T-helper 2 cell treated with Interferon-gamma antibody and Interleukin-4, amounts not matched to agents 5 μg/mL and 100 μg/mL, for 36 hours (primary cell): Measurements from ENCODE around the gene FDPS.

Source experiments
- DNase-seq: peaks from one replicate; pipeline ENCODE4 v3.0.0; 2021; ENCODE audit warnings: low spot score
- H3K27ac Mint-ChIP-seq: one replicate; pipeline ENCODE4 v1.8.0; 2021; ENCODE audit warnings: mild to moderate bottlenecking, mixed read lengths
- H3K27me3 Mint-ChIP-seq: one replicate; pipeline ENCODE4 v1.8.0; 2021; ENCODE audit warnings: low read depth, mixed read lengths
- H3K36me3 Mint-ChIP-seq: one replicate; pipeline ENCODE4 v1.8.0; 2021; ENCODE audit warnings: low read depth, mixed read lengths
- H3K4me1 Mint-ChIP-seq: one replicate; pipeline ENCODE4 v1.8.0; 2021; ENCODE audit warnings: low read depth, mixed read lengths
- H3K4me3 Mint-ChIP-seq: one replicate; pipeline ENCODE4 v1.8.0; 2022; ENCODE audit warnings: mild to moderate bottlenecking, moderate library complexity, mixed read lengths
- H3K9me3 Mint-ChIP-seq: one replicate; pipeline ENCODE4 v1.8.0; 2021; ENCODE audit warnings: mixed read lengths

Gene FDPS

DNA sequence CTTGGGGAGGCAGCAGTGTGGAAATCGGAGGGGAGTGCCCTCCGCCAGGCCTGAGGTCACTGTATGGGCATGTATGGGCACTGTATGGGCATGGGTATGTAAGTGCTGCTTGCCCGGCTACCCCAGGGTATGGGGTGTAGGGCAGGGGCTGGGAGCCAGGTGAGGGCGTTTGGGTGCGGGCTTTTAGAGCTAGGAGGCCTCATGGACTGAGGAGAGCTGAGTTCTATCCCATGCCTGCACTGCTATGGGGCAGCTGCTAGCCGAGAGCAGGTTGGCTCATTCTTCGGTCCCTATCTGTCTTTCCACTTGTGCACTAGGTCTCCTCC lies 12.8 kb upstream of the FDPS start:
- peaks cover 44% of the 10 kb centered on the region for H3K27me3 Mint-ChIP-seq
- H3K4me3 Mint-ChIP-seq = no peak overlapping the region
- no peaks in the 10 kb centered on the region for H3K9me3 Mint-ChIP-seq
- H3K36me3 Mint-ChIP-seq = no peaks in the 10 kb centered on the region
- no peak for DNase-seq
- no peak overlapping the region for H3K27ac Mint-ChIP-seq
- peaks cover 11% of the 10 kb centered on the region for H3K4me1 Mint-ChIP-seq

DNA sequence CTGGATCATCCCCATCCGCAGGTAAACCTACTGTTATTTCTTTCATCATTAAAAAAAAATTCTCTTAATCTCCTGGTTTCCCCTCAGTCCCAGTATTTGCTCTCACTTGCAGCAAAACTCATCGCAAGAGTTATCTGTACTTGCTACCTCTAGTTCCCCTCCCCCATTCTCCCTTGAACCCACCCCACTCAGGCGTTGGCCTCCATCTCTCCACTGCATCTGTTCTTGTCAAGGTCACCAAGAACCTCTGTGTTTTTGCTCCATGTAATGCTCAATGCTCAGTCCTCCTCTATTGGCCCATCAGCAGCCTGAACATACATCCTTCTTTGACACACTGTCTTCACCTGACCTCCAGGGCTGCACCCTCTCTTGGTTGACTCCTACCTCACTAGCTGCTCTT lies 12.0 kb upstream of the FDPS start:
- H3K4me3 Mint-ChIP-seq = no peak overlapping the region
- DNase-seq = no peak
- no peaks in the 10 kb centered on the region for H3K36me3 Mint-ChIP-seq
- no peaks in the 10 kb centered on the region for H3K9me3 Mint-ChIP-seq
- H3K27ac Mint-ChIP-seq = no peak overlapping the region
- peaks cover 11% of the 10 kb centered on the region for H3K4me1 Mint-ChIP-seq
- peaks cover 44% of the 10 kb centered on the region for H3K27me3 Mint-ChIP-seq

DNA sequence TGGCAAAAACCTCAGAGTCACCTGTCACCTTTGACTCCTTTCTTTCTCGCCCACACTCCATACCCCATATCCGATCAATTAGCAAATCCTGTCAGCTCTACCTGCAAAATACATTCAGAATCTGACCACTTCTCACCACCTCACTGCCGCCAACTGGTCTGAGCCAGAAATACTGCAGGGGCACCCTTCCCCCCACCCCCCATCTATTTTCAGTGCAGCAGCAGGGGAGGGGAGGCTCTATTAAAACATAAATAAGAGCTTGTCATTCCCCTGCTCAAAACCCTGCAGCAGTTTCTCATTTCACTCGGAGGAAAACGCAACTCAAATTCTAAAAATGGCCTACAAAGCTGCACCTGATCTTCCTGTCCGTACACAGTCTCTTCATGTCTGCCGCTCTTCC lies 11.3 kb upstream of the FDPS start:
- no peak overlapping the region for H3K4me3 Mint-ChIP-seq
- no peak for DNase-seq
- H3K9me3 Mint-ChIP-seq = no peaks in the 10 kb centered on the region
- peaks cover 11% of the 10 kb centered on the region for H3K4me1 Mint-ChIP-seq
- peaks cover 41% of the 10 kb centered on the region for H3K27me3 Mint-ChIP-seq
- H3K27ac Mint-ChIP-seq = no peak overlapping the region
- H3K36me3 Mint-ChIP-seq = no peaks in the 10 kb centered on the region

DNA sequence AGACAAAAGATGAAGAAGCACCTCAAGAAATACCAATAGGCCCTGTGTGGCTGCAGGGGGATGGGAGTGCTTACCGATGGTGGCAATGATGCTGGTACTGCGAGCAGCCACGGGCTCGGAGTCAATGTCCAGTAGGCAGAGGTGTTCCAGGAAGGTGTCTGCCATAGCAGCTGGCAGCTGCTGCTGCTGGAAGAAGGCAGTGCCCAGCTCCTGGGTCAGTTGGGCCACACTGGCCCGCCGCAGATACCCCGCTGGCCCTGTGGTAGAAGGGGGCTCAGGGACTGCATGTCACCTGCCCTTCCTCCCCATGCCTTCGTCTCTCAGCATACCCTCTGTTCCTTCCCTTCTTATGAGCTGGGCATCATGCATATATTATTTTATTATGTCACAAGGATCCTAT lies 8.6 kb upstream of the FDPS start:
- no peak for DNase-seq
- H3K36me3 Mint-ChIP-seq = no peaks in the 10 kb centered on the region
- no peaks in the 10 kb centered on the region for H3K9me3 Mint-ChIP-seq
- H3K27ac Mint-ChIP-seq = no peak overlapping the region
- H3K4me1 Mint-ChIP-seq = peaks cover 7% of the 10 kb centered on the region
- H3K4me3 Mint-ChIP-seq = no peak overlapping the region
- H3K27me3 Mint-ChIP-seq = peaks cover 25% of the 10 kb centered on the region

DNA sequence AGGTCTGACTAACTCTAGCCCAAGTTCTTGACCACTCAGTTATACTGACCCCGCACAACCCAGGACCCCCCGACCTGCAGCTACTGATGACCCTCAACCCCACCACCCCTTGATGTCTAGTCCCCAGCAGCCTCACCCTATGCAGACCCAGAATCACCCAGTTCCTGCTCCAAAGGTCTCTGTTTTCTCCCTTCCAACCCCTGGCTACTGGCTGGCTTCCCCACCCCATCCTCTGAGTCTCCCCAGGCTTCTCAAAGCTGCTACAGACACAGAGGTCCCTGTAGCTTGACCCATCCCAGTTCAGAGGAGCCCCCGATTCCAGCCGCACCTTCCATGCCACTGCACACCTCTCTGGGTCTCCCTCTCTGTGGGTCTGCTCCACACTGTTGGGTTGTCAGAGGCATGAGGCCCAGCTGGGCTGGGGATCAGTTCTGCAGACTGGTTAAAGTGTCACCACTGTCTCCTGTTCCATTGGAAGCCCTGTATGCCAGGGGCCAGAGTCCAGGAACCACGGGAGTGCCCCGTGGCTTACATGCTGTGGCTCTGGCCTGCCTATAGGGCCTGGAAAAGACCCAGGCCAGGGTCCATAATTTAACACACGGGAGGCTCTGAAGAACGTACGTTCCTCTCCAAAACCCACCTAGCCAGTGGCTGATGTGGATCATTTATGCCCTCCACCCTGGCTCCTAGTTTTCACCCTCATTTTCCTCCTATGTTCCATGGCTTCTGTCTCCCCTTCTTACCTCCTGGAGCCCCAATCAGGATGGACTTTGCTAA lies 7.9 kb upstream of the FDPS start:
- Mint-ChIP-seq H3K9me3 (no peaks in the 10 kb centered on the region), H3K36me3 (no peaks in the 10 kb centered on the region), H3K4me1 (peaks cover 5% of the 10 kb centered on the region), H3K27ac (no peak overlapping the region), H3K4me3 (no peak overlapping the region), H3K27me3 (peaks cover 21% of the 10 kb centered on the region)
- DNase-seq = no peak

DNA sequence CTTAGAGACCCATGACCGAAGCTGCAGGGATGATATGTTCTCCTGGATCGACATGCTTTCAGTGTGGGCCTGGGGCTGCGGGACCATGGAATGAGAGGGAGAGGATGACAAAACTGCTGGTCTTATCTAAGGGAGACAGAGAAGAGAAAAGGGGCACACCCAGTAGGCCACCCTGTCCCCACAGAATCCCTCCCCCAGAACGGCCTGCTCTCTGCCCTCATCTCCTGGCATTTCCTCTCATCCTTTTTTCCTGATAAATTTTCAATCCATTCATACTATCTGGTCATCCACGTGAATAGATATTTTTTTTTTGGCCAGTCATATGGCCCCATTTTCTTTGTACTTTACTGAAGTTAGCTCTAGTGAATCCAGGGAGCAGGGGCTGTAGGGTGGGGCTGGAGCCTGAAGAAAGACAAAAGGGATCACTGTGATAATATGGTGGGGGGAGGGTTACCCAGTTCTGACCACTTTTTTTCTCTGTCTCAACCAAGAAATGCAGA lies 7.3 kb upstream of the FDPS start, which contains the start of gene PKLR:
TSS of gene PKLR (minus strand) at position 97 of the 500 bp plus-strand sequence. CDS start at position 54, 43 bp downstream.
- Mint-ChIP-seq H3K27ac (no peak within 1 kb of the TSS), H3K4me3 (no peak within 1 kb of the TSS)

DNA sequence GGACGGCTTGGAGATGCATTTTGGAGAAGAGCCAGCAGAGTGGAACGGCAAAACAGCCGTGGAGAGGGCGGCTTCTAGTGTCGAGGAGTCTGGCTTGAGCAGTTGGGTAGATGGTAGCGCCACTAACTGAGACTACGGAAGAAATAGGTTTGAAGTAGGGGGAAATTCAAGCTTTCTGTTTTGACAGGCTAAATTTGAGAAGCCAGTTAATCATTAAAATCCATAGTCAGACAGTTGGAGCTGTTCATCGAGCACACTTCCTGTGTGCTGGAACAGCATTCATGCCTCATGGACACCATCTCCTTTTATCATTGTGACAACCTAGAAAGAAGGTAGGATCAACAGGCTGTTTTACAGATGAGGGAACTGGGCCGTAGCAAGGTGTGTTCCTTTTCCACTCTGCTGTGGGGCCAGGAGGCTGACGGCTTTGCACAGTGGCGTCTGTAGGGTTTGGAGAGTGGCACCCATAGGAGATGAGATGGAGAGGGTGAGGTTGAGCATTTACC lies 4.1 kb upstream of the FDPS start:
- Mint-ChIP-seq H3K4me3 (no peak overlapping the region), H3K4me1 (no peaks in the 10 kb centered on the region), H3K27ac (peak overlapping the region; percentile 22)

More for the DNA sequence above, 7.3 kb upstream of the FDPS start, which contains the start of gene PKLR:
- Mint-ChIP-seq H3K4me1 (peaks cover 5% of the 10 kb centered on the region), H3K36me3 (no peaks in the 10 kb centered on the region), H3K27me3 (peaks cover 15% of the 10 kb centered on the region), H3K9me3 (no peaks in the 10 kb centered on the region)
- DNase-seq = no peak

DNA sequence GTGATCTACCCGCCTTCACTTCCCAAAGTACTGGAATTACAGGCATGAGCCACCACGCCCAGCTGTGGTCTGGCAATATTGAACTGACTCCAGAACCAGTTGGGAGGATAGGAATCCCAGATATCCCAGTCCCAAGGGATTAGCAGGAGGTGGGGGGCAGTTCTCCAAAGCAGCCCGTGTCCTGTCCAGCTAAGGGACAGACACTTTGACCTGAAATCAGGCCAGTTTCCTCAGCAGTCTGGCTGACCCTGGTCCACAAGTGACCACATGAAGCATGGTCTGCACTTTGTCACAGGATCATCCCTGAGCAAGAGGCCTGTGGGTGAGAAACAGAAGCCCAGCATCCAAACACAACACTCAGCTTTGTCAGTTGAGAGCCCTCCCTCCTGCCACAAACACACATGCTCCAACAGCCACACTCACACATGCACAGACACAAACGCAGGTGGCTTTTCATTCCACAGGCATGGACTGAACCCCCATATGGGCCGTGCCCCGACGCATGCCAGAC lies 2.7 kb upstream of the FDPS start:
- H3K27me3 Mint-ChIP-seq = no peaks in the 10 kb centered on the region
- no peak for DNase-seq
- peaks cover 18% of the 10 kb centered on the region for H3K36me3 Mint-ChIP-seq
- no peaks in the 10 kb centered on the region for H3K9me3 Mint-ChIP-seq
- H3K27ac Mint-ChIP-seq = no peak overlapping the region
- no peak overlapping the region for H3K4me3 Mint-ChIP-seq
- H3K4me1 Mint-ChIP-seq = peaks cover 11% of the 10 kb centered on the region

More for the DNA sequence above, 4.1 kb upstream of the FDPS start:
- no peaks in the 10 kb centered on the region for H3K9me3 Mint-ChIP-seq
- DNase-seq = no peak
- no peaks in the 10 kb centered on the region for H3K27me3 Mint-ChIP-seq
- peaks cover 6% of the 10 kb centered on the region for H3K36me3 Mint-ChIP-seq

DNA sequence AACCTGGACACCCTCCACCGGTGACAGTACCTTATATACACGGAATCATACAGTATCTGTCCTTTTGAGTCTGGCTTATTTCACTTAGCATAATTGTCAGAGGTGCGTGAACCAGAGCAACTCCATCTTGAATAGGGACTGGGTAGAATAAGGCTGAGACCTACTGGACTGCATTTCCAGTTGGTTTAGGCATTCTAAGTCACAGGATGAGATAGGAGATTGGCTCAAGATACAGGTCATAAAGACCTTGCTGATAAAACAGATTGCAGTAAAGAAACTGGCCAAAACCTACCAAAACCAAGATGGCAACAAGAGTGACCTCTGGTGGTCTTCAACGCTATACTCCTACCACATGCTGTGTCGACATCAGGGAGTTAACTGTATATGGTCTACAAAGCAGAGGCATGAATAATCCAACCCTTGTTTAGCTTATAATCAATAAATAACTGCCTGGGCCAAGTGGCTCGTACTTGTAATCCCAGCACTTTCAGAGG lies 1.4 kb upstream of the FDPS start:
- DNase-seq = no peak
- no peaks in the 10 kb centered on the region for H3K9me3 Mint-ChIP-seq
- H3K36me3 Mint-ChIP-seq = peaks cover 28% of the 10 kb centered on the region
- H3K4me3 Mint-ChIP-seq = peak overlapping the region; percentile 42
- H3K27ac Mint-ChIP-seq = peak overlapping the region; percentile 55
- H3K27me3 Mint-ChIP-seq = no peaks in the 10 kb centered on the region
- H3K4me1 Mint-ChIP-seq = peaks cover 18% of the 10 kb centered on the region

DNA sequence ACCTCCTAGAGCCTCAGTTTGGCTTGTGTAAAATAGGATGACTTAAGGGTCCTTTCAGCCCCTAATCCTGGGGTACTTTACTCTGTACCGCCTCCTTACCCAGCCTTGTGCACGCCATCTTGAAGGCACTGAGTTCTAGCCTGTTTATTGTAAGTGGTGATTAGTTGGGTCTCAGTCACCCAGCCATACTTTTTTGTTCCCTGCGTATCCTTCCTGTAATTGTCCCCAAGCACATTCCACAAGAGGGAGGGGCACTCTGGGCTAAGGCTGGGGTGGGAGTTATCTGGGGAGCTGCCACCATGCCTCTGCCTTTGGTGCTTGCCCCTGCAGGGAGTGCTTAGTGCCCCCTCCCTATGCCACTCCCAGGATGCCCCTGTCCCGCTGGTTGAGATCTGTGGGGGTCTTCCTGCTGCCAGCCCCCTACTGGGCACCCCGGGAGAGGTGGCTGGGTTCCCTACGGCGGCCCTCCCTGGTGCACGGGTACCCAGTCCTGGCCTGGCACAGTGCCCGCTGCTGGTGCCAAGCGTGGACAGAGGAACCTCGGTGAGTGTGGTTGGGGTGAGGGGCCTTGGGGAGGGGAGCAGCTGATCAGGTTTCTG lies 856 bp downstream of the FDPS start:
- Mint-ChIP-seq H3K27me3 (no peaks in the 10 kb centered on the region), H3K4me1 (peaks cover 26% of the 10 kb centered on the region), H3K9me3 (no peaks in the 10 kb centered on the region), H3K4me3 (peak overlapping the region; percentile 98), H3K27ac (peak overlapping the region; percentile 95), H3K36me3 (peaks cover 42% of the 10 kb centered on the region)
- no peak for DNase-seq

DNA sequence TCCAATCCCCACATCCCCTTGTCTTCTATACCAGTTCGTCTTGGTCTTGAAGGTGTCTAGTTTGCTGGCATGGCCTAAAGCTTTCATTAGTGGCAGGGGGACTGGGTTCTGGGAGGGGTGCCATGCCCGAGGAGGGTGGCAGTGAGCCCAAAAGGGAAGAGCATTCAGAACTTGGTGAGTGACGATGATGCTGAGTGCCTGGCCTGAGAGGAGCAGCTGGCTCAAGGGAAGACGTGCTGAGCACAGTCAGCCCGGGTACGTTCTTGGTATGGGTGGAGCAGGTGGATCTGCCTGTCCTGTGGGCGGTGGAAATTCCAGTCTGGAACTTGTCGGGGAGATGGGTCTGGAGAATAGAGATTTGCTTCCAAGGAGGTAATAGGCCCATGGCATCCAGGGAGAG lies 4.6 kb downstream of the FDPS start:
- peak overlapping the region; percentile 34 for H3K27ac Mint-ChIP-seq
- no peak overlapping the region for H3K4me3 Mint-ChIP-seq
- H3K36me3 Mint-ChIP-seq = peaks cover 56% of the 10 kb centered on the region

DNA sequence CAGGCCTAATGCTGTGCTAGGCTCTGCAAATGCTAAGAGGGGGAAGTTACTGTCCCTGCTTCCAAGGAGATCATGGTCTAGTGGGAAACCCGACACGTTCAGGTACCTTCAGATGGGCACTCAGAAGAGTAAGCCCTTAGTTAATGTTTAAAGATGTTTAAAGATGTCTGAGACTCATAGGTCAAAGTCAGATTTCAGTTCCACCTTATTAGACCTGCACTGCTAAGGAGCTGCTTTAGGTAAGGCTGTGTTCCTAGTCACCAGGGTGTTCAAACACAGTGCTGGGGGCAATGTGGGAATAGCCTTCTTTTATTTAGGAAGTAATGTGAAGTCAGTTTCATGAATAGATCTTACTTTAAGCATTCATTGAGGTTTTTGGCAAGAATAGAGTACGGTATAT lies 8.3 kb downstream of the FDPS start:
- Mint-ChIP-seq H3K4me3 (no peak overlapping the region), H3K27me3 (no peaks in the 10 kb centered on the region), H3K4me1 (peaks cover 35% of the 10 kb centered on the region), H3K36me3 (peaks cover 51% of the 10 kb centered on the region), H3K9me3 (no peaks in the 10 kb centered on the region), H3K27ac (peak overlapping the region; percentile 45)
- DNase-seq = no peak

More for the DNA sequence above, 4.6 kb downstream of the FDPS start:
- no peak for DNase-seq
- Mint-ChIP-seq H3K4me1 (peaks cover 29% of the 10 kb centered on the region), H3K27me3 (no peaks in the 10 kb centered on the region), H3K9me3 (no peaks in the 10 kb centered on the region)

DNA sequence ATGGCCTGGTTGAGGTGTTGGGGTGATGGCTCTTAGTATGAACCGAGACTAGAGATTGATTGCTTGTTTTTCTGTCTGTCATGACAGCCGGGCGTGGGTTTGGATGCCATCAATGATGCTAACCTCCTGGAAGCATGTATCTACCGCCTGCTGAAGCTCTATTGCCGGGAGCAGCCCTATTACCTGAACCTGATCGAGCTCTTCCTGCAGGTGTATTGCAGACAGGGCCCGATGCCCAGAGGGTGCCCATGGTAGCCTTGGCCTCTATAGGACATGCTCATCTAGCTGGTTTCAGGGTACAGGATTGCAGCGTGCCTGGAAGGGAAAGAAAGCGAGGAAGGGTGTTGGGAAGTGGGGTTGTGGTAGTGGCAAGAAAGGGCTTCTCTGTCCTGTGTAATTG lies 9.4 kb downstream of the FDPS start:
- no peaks in the 10 kb centered on the region for H3K27me3 Mint-ChIP-seq
- H3K27ac Mint-ChIP-seq = no peak overlapping the region
- no peak overlapping the region for H3K4me3 Mint-ChIP-seq
- H3K9me3 Mint-ChIP-seq = no peaks in the 10 kb centered on the region
- H3K36me3 Mint-ChIP-seq = peaks cover 41% of the 10 kb centered on the region
- H3K4me1 Mint-ChIP-seq = peaks cover 38% of the 10 kb centered on the region
- no peak for DNase-seq

DNA sequence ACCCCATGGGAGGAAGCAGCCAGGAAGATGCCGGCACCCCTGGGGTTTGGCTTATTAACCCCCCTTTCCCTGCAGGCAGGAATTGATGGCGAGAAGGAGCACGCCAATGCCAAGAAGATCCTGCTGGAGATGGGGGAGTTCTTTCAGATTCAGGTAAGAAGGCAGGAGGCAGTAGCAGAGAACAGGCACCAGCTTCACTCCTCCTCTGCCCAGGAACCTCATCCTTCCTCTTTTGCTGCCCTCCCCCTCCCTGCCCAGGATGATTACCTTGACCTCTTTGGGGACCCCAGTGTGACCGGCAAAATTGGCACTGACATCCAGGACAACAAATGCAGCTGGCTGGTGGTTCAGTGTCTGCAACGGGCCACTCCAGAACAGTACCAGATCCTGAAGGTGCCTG lies 10.9 kb downstream of the FDPS start:
- peaks cover 32% of the 10 kb centered on the region for H3K4me1 Mint-ChIP-seq
- H3K27ac Mint-ChIP-seq = peak overlapping the region; percentile 68
- peaks cover 34% of the 10 kb centered on the region for H3K36me3 Mint-ChIP-seq
- H3K4me3 Mint-ChIP-seq = peak overlapping the region; percentile 16
- no peak for DNase-seq
- no peaks in the 10 kb centered on the region for H3K9me3 Mint-ChIP-seq
- H3K27me3 Mint-ChIP-seq = no peaks in the 10 kb centered on the region
